Measurements from ENCODE around the gene KCNAB3.

KCNAB3 gene

DNA sequence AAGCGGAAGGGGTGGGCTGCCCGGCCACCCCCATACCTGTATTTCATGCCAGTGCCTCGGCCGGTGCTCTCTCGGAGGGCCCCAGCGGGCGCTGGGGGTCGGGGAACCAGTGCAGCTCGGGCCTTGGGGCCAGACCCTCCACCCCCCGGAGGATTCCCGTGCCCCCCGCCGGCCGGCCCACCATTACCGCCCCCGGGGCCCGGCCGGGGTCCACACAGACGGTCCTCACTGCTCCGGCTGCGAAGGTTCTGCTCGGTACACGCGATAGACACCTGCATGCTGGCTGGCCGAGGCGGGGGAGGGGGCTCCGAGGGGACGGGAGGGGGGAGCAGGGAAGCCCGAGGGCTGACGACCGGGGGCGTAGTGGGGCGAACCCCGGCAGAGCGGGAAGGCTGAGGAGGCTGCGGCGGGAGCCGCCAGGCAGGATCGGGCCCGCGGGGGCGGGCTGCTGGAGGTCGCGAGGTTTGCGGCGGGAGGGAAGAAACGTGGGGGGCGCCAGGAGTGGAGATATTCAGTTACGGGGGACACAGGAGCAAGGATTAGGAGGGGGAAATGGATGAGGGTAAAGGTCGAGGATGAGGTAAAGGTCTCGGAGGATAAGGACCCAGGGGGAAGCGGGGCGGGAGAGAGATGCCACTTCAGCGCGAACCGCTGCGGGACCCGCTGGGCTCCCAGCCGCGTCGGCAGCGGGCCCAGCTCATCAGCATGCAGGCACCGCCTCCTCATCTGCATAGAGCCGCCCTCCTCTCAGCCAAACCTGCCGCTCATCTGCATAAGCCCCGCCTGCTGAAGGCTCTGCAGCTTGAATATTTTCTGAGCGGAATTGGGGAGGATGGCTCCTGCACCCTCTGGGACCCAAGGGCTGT, at the start of gene KCNAB3:
TSS of gene KCNAB3 (minus strand) at position 699 of the 866 bp plus-strand sequence. CDS start at position 278, 421 bp downstream.
- H3K4me3 ChIP-seq (ENCODE audit: low read depth, low read length): no peak within 1 kb of the TSS

DNA sequence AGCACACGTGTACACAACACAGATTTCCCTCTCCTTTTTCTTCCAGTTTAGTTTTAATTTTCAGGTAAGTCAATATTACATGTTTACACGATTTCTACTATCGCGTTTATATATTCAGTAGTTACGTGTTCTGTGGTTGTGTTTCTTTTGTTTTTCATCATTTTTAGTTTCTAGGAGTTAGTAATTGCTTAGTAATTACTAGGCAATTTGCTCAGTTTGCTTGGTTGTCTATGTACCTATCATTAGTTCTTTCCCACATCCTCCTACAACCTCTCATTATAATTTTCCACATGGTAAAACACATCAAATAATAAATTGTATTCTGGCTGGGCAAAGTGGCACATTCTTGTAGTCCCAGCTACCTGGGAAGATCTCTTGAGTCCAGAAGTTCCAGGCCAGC, 48.1 kb upstream of the KCNAB3 start:
- no peak overlapping the region for H3K4me3 ChIP-seq (ENCODE audit: low read depth, low read length)
- TF ChIP-seq, protein P1, sequence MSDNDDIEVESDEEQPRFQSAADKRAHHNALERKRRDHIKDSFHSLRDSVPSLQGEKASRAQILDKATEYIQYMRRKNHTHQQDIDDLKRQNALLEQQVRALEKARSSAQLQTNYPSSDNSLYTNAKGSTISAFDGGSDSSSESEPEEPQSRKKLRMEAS (IDR thresholded peaks at IDR 0.05; ENCODE audit: low read depth, low read length): no peak
- TF ChIP-seq POLR2A (IDR thresholded peaks at IDR 0.05; ENCODE audit: extremely low read depth, insufficient read length): no peak
- TF ChIP-seq MYC (IDR thresholded peaks at IDR 0.05; ENCODE audit: low read depth, low read length): no peak
- TF ChIP-seq CTCF (IDR thresholded peaks at IDR 0.05; ENCODE audit: low read depth, low read length): no peak
- no peak for DNase-seq (ENCODE audit: low read depth)

More for the DNA sequence above, at the start of gene KCNAB3:
- no peak for TF ChIP-seq CTCF (IDR thresholded peaks at IDR 0.05; ENCODE audit: low read depth, low read length)
- TF ChIP-seq, protein P1 (IDR thresholded peaks at IDR 0.05; ENCODE audit: low read depth, low read length): no peak
- no peak for DNase-seq (ENCODE audit: low read depth)

- TF ChIP-seq POLR2A (IDR thresholded peaks at IDR 0.05; ENCODE audit: extremely low read depth, insufficient read length) (no peak), CTCF (IDR thresholded peaks at IDR 0.05; ENCODE audit: low read depth, low read length) (no peak), MYC (IDR thresholded peaks at IDR 0.05; ENCODE audit: low read depth, low read length) (no peak)
- TF ChIP-seq, protein P1 (IDR thresholded peaks at IDR 0.05; ENCODE audit: low read depth, low read length): no peak
- no peak for DNase-seq (ENCODE audit: low read depth)
- H3K4me3 ChIP-seq (ENCODE audit: low read depth, low read length): no peak overlapping the region
Measured at GRCh38 chr17:7977039-7977438, 47.4 kb upstream of the KCNAB3 start.

- TF ChIP-seq, protein P1 (IDR thresholded peaks at IDR 0.05; ENCODE audit: low read depth, low read length): no peak
- TF ChIP-seq CTCF (IDR thresholded peaks at IDR 0.05; ENCODE audit: low read depth, low read length) (no peak), POLR2A (IDR thresholded peaks at IDR 0.05; ENCODE audit: extremely low read depth, insufficient read length) (no peak), MYC (IDR thresholded peaks at IDR 0.05; ENCODE audit: low read depth, low read length) (no peak)
- DNase-seq (ENCODE audit: low read depth): no peak
- no peak overlapping the region for H3K4me3 ChIP-seq (ENCODE audit: low read depth, low read length)
Measured at GRCh38 chr17:7974638-7975131, 45.0 kb upstream of the KCNAB3 start.

DNA sequence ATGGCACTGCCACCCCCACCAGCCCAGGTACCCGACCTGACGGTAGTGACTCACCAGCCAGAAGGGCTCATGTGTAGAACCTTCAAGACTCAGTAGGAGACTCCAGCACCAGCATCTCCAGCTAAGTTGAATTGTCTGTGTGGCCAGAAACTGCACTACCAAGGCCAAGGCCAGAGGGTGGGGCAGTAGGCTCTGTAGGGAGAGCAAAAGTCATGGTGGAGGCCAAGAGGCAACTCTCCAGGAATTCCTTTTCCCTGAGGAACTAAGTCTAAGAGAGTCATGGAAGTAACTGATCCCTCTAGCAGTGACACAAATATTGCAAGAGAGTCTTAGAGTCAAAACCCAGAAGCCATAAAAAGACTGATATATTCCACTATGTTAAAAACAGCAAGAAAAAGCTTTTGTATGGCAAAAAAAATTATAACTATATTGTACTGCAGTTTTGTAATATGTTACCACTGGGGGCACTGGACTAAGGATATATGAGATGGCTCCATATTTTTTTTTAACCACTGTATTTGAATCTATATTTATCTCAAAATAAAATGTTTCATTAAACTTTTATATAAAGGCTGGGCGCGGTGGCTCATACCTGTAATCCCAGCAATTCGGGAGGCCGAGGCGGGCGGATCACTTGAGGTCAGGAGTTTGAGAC, 42.6 kb upstream of the KCNAB3 start:
- TF ChIP-seq, protein P1 (IDR thresholded peaks at IDR 0.05; ENCODE audit: low read depth, low read length): no peak
- TF ChIP-seq MYC (IDR thresholded peaks at IDR 0.05; ENCODE audit: low read depth, low read length): no peak
- TF ChIP-seq POLR2A (IDR thresholded peaks at IDR 0.05; ENCODE audit: extremely low read depth, insufficient read length): no peak
- no peak for TF ChIP-seq CTCF (IDR thresholded peaks at IDR 0.05; ENCODE audit: low read depth, low read length)
- no peak for DNase-seq (ENCODE audit: low read depth)

More for the DNA sequence above, 42.6 kb upstream of the KCNAB3 start:
- H3K4me3 ChIP-seq (ENCODE audit: low read depth, low read length): no peak overlapping the region

Data from NB4 (cell line).